Effector memory CD4-positive, alpha-beta T cell (primary cell): ENCODE data around the gene GRK4.
"Not testable (repeated sequence)": the region's sequence is repeated elsewhere in the genome, so short reads cannot be mapped to it uniquely, and the experiment has no call there.

Source experiments
- DNase-seq, 3 donors: peaks; one replicate each; pipeline ENCODE4 v3.0.0-alpha.2; 2020
- H3K27ac ChIP-seq: 2 replicates; pipeline ENCODE4 v1.7.0; 2013; ENCODE audit warnings: mild to moderate bottlenecking, low read length, moderate library complexity; ENCODE audit not compliant: insufficient read depth, poor library complexity, severe bottlenecking
- H3K27me3 ChIP-seq: replicated peaks from 2 replicates; pipeline ENCODE4 v1.7.0; 2013; ENCODE audit warnings: mild to moderate bottlenecking, low read length; ENCODE audit not compliant: insufficient read depth, control insufficient read depth, poor library complexity, severe bottlenecking
- H3K36me3 ChIP-seq: 2 replicates; pipeline ENCODE4 v1.7.0; 2013; ENCODE audit warnings: mild to moderate bottlenecking, low read length, moderate library complexity; ENCODE audit not compliant: control insufficient read depth, insufficient read depth
- H3K4me1 ChIP-seq: 2 replicates; pipeline ENCODE4 v1.7.0; 2013; ENCODE audit warnings: low read length, mild to moderate bottlenecking; ENCODE audit not compliant: control insufficient read depth, insufficient read depth, poor library complexity, severe bottlenecking
- H3K4me3 ChIP-seq: 2 replicates; pipeline ENCODE4 v1.7.0; 2013; ENCODE audit warnings: low read length, low read depth, mild to moderate bottlenecking; ENCODE audit not compliant: insufficient read depth, poor library complexity, severe bottlenecking
- H3K9me3 ChIP-seq: 2 replicates; pipeline ENCODE4 v1.7.0; 2013; ENCODE audit warnings: mild to moderate bottlenecking, low read length, moderate library complexity; ENCODE audit not compliant: control insufficient read depth

GRK4 gene

DNA sequence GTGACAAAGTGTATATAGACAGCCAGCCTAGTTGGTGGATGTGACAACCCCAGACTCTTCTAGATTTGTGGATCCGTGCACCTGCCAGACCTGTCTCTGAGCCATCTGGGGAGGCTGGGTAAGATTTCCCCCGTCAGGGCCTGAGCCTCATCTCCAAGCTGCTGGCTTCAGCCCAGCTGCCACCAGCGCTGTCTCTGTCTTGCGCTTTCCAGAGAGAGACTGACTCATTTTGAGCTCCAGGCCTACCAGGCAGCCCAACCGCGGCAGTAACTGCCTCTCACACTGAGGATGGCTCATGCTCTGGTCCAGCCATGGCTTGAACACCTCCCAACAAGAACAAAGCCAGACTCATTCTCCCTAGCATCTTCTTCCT is 26.6 kb upstream of the GRK4 start:
- peaks cover 34% of the 10 kb centered on the region for H3K36me3 ChIP-seq
- DNase-seq: peak in 2 of 3 donors; percentile 40 to 53

DNA sequence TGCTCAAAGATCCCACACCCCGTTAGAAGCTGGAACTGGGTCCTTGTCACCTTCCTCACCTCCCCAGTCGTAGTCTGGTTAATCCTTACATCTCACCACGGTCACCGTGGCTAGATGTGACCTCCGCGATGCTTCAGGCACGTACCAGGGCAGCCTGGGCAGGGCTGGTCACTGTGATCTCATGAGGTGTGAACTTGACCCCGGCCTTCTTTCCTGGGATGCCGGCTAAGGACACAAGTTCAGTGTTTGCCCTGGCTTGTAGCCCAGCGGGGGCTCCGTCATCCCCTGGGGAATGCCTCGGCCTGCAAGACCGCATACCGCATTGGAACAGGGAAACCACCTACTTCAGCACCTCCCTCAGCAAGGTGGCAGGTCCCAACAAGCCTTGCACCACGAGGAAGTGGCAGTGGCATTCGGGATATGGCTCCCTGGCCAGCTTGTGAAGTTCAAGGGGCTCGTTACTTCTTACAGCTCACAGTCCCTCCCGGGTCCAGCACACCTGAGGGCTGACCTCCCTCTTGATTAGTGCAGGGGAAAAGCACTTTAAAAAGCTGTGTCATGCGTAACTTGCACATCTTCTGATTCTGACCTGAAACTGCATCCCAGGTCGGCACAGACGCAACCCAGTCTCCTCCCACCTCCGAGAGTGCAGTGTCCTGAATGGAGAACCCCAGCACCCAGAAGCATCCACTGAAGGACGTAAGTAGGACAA is 26.1 kb upstream of the GRK4 start:
- Histone ChIP-seq H3K36me3 (peaks cover 39% of the 10 kb centered on the region), H3K4me1 (peaks cover 45% of the 10 kb centered on the region), H3K9me3 (no peaks in the 10 kb centered on the region), H3K27ac (peak overlapping the region; percentile 90), H3K4me3 (no peak overlapping the region), H3K27me3 (no peaks in the 10 kb centered on the region)
- DNase-seq: no peak

More for the DNA sequence above, 26.6 kb upstream of the GRK4 start:
- H3K27ac ChIP-seq: peak overlapping the region; percentile 90
- no peaks in the 10 kb centered on the region for H3K9me3 ChIP-seq
- no peaks in the 10 kb centered on the region for H3K27me3 ChIP-seq
- H3K4me1 ChIP-seq: peaks cover 50% of the 10 kb centered on the region
- no peak overlapping the region for H3K4me3 ChIP-seq

DNA sequence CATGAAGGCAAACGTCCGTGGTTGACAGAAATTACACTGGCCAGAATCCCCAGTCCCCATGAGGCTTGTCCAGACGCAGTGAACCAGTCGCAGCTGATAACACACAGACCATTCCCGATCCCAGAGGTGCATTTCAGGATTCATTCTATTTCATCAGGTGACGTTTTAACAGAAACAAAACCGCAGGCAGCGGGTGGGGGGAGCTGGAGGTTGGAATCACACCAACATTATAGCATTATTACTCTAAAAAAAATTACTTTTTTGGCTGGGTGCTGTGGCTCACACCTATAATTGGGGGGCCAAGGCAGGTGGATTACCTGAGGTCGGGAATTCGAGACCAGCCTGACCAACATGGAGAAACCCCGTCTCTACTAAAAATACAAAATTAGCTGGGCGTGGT is 25.4 kb upstream of the GRK4 start:
- H3K27ac ChIP-seq: no peak overlapping the region
- H3K9me3 ChIP-seq: no peaks in the 10 kb centered on the region
- no peak for DNase-seq
- peaks cover 38% of the 10 kb centered on the region for H3K4me1 ChIP-seq
- H3K27me3 ChIP-seq: no peaks in the 10 kb centered on the region
- H3K36me3 ChIP-seq: peaks cover 46% of the 10 kb centered on the region
- H3K4me3 ChIP-seq: no peak overlapping the region

DNA sequence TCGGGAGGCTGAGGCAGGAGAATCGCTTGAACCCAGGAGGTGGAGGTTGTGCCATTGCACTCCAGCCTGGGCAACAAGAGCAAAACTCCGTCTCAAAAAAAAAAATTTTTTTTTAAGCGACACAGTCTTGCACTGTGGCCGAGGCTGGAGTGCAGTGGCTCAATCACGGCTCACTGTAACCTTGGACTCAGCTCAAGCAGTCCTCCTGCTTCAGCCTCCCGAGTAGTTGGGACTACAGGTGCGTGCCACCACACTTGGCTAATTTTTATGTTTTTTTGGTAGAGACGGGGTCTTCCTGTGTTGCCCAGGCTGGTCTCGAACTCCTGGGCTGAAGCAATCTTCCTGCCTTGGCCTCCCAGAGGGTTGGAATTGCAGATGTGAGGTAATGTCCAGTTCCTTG is 25.0 kb upstream of the GRK4 start:
- not testable (repeated sequence) for H3K27ac ChIP-seq, H3K9me3 ChIP-seq, H3K4me3 ChIP-seq, DNase-seq, H3K27me3 ChIP-seq
- peaks cover 34% of the 10 kb centered on the region for H3K4me1 ChIP-seq
- peaks cover 50% of the 10 kb centered on the region for H3K36me3 ChIP-seq

DNA sequence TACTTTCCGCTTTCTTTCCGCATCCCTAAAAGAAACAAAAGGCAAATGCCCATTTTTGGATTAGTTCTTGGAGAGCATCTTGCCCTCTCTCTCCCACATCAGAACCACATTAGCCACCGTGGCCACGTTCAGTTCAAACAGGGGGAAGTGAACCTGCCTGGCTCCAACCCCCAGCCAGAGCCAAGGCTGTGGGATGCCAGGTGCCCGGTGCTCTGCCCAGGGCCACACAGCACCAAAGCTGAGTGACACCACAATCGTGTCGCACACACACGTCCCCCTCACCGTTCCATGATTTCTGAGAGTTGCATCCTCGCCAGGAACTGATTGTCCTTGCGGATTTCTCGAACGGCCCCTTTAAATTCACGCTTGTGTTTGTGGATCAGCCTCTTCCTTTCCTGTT is 24.5 kb upstream of the GRK4 start:
- H3K36me3 ChIP-seq: peaks cover 55% of the 10 kb centered on the region
- DNase-seq: no peak
- no peaks in the 10 kb centered on the region for H3K27me3 ChIP-seq
- H3K4me3 ChIP-seq: no peak overlapping the region
- no peak overlapping the region for H3K27ac ChIP-seq
- no peaks in the 10 kb centered on the region for H3K9me3 ChIP-seq
- peaks cover 29% of the 10 kb centered on the region for H3K4me1 ChIP-seq

DNA sequence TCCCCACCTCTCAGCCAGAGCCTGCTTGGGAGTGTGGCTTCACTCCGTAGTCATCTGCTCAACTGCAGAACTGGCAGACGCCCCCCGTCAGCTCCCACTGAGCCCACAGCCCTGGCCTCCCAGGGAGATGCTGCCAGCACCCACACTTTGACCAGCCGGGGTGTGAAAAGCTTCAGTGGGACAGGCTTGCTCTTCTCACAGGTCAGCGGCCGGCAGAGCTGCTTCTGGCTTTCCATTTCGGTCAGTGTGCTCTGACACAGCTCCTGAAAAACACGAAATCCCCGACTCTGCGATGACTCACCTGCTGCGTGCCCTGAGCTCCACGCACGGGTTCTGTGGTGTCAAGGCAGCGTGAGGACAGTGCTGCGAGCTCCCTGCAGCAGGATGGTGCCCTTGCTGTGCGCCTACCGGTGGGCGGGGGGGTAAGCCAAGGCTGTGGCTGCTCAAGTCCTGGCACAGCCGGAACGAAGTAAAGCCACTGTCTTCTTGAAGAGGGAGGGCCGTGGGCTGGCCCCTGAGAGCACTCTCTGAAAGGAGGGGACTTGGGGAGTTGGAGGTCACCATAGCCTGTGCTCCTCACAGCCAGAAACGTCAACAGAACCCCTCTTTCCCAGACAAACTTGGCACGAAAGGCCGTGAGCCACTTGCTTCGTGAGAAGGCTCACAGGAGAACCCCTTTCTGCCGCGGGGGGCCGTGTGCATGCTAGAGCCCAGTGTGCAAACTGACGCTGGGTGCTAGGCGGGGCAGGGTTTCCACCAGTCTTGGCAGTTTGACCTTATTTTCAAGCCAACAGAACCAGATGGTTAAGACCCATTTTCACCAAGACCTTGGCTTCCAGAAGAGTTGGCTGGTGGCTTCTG is 23.8 kb upstream of the GRK4 start:
- DNase-seq: no peak
- H3K4me1 ChIP-seq: peaks cover 28% of the 10 kb centered on the region
- peaks cover 58% of the 10 kb centered on the region for H3K36me3 ChIP-seq
- H3K9me3 ChIP-seq: no peaks in the 10 kb centered on the region
- no peaks in the 10 kb centered on the region for H3K27me3 ChIP-seq
- no peak overlapping the region for H3K4me3 ChIP-seq
- no peak overlapping the region for H3K27ac ChIP-seq

DNA sequence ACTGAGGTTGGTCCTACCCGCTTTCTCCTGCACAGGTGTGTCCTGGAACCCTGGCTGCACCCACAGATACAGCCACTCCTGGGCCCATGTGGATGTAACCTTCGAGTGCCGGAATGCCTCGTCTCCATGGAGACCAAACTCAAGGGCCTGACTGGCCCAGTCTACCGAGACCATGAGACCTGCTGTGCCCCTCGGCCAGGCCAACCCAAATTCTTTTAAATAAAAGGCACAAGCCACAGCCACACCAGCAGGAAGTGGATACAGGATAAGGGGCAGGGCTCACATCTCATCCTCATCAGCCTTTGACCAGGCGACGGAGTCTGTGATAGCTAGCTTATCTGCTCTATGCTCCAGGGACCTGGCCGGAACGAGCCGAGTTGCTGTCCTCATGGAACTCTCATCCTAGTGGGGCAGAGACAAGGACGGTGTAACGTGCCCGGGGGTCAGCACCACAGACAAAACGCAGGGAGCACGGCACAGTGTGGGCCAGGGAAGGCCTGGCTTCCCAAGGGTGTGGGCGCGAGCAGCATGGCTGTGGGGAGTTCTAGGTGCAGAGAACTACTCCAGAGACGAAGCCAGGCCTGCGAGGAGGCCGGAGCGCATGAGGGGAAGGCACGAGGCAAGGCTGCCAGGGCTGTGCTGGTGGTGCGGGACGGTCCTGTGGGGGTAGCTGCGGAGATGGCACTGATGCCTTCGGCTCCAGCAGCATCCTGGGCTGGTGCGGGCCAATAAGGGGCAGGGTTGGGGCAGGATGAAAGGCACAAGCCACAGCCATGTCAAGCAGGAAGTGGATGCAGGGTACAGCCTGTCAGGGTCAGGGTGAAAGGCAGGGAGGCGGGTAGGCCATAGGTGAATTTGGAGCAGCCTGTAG is 22.9 kb upstream of the GRK4 start:
- no peaks in the 10 kb centered on the region for H3K27me3 ChIP-seq
- peaks cover 21% of the 10 kb centered on the region for H3K4me1 ChIP-seq
- no peak for DNase-seq
- peaks cover 67% of the 10 kb centered on the region for H3K36me3 ChIP-seq
- H3K4me3 ChIP-seq: no peak overlapping the region
- no peaks in the 10 kb centered on the region for H3K9me3 ChIP-seq
- no peak overlapping the region for H3K27ac ChIP-seq

DNA sequence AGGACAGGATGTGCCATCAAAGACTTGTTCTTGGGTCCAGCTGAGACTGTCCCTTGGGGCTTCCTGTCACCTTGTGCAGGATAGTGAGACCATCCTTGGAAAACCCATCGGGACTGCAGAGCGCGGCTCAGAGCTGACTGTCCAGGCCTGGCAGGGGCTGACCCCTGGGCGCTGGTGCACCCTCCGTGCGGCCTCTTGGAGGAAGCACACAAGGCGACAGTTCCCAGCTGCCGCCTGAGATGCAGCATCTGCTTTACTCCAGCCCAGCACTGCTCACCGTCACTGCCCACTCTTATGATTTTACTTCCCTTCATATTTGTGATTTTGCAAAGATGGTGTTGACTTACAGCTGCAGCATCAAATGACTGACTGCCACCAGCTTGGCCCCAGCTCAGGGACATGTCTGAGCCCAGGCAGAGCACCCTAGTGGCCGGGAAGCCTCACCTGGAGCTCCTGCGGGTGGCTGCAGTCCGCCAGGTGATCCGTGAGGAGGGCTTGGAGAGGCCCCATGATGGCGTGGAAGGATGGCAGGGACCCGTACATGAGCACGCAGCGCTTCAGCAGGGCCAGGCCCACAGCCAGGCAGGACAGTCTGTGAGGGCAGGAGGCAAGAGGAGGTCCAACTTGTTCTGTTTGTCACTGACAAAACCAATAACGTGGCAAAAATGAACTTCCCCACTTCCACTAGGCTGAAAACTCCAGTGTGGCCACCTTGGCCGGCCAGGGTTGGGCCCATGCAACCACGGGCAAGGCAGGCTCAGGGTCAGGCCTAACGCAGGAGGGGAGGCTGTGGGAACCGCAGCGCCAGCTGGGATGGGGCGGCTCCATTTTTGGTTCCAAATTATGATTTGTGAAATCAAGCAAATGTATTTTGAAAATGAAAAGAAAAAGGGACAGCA is 22.0 kb upstream of the GRK4 start:
- Histone ChIP-seq H3K4me3 (no peak overlapping the region), H3K27me3 (no peaks in the 10 kb centered on the region), H3K27ac (no peak overlapping the region), H3K9me3 (no peaks in the 10 kb centered on the region), H3K36me3 (peaks cover 73% of the 10 kb centered on the region), H3K4me1 (peaks cover 12% of the 10 kb centered on the region)
- DNase-seq: no peak

DNA sequence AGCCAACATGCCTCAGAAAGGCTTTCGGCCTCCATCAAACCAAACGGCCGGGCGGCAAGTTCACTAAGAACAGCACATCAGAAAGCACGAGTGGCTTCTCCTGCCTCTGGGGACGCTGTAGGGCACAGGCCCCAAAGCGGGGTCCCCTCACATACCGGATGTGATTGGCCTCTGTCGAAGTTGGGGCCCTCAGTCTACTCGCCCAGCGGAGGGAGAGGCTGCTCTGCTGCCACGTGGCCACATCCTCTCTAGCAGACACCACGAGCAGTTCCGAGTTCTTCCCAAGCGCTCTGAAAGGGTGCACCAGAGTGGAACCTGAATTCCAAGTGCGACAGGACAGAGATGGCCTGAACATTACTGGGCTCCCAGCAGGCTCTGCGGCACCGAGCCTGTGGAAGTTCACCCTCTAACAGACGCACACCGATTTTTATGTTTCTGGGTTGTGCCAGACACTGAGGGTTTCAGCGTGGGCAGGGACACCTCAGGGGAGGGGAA is 21.3 kb upstream of the GRK4 start:
- Histone ChIP-seq H3K4me3 (no peak overlapping the region), H3K36me3 (peaks cover 80% of the 10 kb centered on the region), H3K9me3 (no peaks in the 10 kb centered on the region), H3K4me1 (peaks cover 5% of the 10 kb centered on the region), H3K27me3 (no peaks in the 10 kb centered on the region), H3K27ac (peak overlapping the region; percentile 28)
- DNase-seq: no peak
